ENCODE results near the gene GPRASP2.
"Not testable (repeated sequence)": the region's sequence is repeated elsewhere in the genome, so short reads cannot be mapped to it uniquely, and the experiment has no call there.

Gene GPRASP2
- 0.12 to 3.4 (median 2.2) reads per million in 18 experiments for total RNA-seq

DNA sequence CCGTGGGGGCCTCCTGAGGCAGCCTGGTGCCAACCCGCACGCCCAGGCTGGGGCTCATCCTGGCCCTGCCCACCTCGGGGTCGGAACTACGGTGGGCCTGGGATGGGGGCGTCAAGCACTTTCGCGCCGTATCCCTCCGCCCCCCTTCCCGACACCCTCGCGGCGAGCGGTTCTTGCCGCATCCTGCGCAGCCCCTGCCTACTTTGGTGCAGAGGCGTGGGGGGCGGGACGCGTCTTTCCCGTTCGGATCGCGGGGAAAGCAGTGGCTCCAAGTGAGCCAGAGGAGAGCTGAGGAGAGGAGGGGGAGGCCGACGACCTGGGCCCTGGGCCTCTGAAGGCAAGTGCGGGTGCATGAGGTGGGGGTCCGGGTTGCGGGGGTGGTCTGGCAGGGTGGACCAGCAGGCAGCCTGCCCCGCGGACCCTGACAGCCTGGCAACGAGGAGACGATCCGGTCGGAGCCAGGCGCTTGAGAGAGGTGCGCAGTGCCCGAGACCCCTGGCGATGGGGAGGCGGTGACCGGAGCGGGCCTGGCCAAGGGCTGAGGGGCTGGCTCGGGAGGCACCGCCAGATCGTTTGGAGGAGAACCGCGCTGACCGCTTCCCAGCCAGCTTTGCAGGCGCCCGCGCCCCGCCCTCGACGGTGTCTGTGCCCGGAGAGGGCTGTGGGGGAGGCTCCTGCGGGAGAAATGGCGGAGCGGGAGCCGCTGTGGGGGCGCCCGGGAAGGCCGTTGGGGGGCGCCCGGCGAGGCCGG, at the start of gene GPRASP2:
GPRASP2 (plus strand) TSS at position 233 of the 751 bp plus-strand sequence. CDS start 2,422 bp downstream, outside the sequence.
- DNase-seq = peak in 1 of 2 donors; percentile 3

DNA sequence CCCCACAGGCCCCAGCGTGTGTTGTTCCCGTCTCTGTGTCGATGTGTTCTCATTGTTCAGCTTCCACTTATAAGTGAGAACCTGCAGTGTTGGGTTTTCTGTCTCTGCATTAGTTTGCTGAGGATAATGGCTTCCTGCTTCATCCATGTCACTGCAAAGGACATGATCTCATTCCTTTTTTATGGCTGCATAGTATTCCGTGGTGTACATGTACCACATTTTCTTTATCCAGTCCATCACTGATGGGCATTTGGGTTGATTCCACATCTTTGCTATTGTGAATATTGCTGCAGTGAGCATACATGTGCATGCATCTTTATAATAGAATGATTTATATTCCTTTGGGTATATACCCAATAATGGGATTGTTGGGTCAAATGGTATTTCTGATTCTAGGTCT, 48.4 kb upstream of the GPRASP2 start:
- DNase-seq = not testable (repeated sequence)

DNA sequence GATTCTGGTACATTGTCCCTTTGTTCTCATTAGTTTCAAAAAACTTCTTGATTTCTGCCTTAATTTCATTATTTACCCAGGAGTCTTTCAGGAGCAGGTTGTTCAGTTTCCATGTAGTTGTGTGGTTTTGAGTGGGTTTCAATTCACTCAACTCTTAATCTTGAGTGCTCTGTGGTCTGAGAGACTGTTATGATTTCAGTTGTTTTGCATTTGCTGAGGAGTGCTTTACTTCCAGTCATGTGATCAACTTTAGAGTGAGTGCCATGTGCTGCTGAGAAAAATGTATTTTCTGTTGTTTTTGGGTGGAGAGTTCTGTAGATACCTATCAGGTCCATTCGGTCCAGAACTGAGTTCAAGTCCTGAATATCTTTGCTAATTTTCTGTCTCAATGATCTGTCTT, 45.2 kb upstream of the GPRASP2 start:
- DNase-seq = not testable (repeated sequence)

DNA sequence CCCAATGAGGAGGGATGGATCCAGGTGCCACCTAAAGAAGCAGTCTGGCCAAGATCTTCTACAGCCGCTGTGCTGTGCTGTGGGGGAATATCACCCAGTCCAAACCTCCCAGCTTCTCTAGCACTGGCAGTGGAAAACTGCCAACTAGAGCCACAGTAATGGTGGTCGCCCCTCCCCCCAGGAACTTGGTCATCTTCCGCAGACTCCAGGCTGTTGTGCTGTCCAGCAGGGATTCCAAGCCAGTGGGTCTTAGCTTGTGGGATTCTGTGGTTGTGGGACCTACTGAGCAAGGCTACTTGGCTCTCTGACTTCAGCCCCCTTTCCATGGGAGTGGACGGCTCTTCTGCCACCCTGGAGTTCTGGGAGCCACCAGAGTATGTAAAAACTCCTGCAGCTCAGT, 42.7 kb upstream of the GPRASP2 start:
- DNase-seq = no peak

DNA sequence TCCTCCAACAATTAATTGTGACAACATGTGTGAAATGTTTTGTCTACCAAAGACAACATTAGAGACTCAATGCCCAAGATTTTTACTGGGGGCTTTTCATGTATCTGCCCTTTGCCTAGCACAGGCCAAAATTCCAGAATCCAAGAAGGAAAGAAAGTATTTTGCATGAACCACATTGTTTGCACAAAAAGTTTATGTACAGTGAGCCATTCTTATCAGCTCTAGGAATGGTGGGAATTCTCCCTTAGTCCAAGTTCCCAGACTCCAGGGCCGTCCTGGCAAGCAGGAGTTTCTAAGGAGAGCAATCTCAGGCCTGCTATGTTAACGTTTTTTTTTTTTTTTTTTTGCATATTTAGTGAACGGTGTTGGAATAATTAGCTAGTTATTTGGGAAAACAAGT, 39.4 kb upstream of the GPRASP2 start:
- DNase-seq = no peak

DNA sequence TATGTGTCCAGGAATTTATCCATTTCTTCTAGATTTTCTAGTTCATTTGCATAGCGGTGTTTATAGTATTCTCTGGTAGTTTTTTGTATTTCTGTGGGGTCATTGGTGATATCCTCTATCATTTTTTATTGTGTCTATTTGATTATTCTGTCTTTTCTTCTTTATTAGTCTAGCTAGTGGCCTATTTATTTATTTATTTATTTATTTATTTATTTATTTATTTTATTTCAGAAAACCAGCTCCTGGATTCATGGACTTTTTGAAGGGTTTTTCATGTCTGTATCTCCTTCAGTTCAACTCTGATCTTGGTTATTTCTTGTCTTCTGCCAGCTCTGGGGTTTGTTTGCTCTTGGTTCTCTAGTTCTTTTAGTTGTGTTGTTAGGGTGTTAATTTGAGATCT, 34.8 kb upstream of the GPRASP2 start:
- not testable (repeated sequence) for DNase-seq

DNA sequence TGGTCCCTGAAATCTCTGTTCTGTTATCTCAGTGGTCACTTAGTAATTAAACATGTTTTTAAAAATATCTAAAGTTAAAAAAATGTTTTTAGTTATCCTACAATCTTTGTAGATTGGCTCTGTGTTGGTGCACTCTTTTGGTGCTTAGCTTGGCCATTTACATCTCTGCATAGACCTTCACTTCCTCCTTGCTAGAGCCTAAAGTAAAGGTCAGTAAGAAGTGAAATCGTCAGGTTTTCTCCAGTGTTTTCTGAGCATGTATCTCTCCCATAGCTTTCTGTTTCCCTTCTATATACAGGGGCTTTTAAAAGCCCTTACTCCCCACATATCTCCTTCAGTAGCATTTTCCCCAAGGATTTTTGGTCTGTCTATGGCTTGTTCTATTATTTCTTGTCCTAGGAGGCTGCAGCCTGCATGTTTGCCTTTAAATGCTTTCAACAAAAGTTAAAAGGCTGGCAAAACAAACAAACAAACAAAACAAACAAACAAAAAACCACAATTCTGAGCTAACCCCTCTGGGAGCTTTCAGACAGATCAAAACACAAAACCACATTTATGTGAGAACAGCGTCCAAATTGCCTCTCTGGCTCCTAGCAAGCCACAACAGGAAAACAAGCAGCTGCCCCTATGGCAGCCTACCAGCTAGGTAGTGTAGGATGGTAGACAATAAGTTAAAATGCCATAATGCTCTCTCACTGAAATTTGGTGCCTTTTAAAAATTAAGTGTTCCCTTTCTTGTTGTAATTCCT, 27.3 kb upstream of the GPRASP2 start:
- no peak for DNase-seq

DNA sequence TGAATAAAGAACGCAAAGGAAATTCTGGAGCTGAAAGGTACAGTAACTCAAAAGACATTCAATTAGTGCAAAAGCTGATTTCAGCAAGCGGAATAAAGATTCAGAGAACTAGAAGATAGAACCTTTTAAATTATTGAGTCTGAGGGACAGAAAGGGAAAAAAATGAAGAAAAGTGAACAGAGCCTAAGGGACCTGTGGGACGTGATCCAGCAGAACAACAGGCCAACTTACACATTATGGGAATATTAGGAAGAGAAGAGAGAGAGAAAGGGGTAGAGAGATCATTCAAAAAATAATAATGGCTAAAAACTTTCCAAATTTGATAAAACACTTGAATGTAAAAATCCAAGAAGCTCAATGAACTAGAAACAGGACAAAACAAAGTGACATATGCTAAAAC, 17.5 kb upstream of the GPRASP2 start:
- no peak for DNase-seq

DNA sequence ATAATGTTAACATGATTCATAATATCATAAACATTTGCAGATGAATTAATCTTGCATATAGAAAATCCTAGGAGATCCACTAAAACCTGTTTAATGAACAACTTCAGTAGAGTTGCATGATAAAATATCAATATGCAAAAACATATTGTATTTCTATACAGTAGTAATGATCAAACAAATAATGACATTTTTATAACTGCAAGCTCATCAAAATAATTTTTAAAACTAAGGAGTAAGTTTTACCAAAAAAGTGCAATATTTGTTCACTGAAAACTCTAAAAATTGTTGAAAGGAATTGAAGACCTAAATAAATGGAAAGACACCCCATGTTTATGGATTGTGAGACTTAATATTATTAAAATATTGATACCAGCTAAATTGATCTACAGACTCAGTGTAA, 15.9 kb upstream of the GPRASP2 start:
- no peak for DNase-seq

DNA sequence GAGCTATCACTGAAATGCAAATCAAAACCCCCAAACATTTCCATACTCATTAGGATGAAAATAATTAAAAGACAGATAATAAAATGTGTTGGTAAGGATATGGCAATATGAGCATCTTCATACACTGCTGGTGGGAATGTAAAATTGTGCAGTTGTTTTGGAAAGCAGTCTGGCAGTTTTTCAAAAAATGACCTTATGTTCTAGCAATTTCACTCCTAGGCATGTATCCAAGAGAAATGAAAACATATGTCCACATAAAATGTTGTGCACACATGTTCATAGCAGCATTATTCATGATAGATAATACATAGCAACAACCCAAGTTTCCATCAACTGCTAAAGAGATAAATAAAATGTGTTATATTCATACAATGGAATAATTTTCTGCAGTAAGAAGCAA, 14.8 kb upstream of the GPRASP2 start:
- DNase-seq = no peak

DNA sequence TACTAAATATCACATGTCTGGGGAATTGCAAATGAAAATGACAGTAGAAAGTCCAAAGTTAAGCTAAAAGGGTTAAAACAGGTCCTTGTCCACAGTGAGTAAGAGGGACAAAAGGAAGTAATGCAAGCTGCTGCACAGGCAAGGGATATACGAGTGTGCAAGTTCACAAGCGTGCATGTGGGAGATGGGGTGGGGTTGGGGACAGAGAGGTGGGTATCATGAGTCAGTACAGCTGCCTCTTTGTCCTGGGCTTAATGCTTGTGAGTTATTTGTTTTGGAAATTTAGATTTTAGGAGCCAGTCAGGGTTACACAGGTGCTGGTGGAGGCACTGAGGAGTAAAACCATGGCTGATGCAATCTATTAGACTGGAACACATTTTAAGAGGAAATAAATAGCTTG, 3.3 kb upstream of the GPRASP2 start:
- DNase-seq = no peak

DNA sequence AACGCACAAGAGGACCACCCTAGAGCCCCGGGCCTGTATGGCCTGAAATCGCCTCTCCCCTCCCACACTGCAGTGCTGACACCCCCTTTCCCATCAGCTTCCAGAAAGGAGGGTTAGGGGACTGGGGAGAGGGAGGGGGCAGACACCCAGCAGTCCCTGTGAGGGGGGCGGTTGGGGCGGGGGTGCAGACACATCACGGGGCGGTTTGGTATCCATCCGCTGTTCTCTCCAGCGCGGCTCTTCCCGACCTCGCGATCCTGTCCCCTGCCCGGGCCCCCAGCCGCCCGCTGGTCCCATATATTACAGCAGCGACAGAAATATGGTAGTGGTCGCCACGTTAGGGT, 404 bp upstream of the GPRASP2 start:
- no peak for DNase-seq

DNA sequence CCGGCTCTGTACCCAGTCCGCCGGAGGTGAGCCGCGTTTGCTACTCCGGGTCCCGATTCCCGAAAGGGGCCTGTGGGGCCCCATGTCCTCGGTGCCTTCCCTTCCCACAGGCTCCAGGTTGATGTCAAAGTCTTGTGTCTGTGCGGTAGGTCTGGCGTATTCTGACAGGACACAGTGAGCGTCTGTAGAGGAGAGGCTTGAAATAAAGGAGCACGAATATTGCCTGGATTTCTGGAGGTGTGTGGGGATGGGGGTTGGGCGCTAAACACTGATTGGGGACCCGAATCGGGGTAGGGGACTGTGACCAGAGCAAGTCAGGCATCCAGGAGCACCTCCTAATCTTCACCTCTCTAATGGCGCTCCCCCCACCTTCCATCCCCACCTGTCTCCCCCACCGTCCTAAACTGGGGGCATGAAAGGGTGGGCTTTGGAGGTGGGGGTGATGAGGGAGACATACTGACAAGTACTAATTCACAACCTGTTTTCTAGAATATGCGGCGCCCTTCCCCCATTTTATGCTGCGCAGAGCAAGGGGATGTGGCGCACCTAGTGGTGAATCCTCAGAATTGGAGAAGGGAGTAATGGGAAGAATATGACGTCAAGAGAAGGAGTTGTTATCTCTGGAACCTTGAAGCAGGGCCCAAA, 855 bp downstream of the GPRASP2 start:
- DNase-seq = peak in 1 of 2 donors; percentile 4

DNA sequence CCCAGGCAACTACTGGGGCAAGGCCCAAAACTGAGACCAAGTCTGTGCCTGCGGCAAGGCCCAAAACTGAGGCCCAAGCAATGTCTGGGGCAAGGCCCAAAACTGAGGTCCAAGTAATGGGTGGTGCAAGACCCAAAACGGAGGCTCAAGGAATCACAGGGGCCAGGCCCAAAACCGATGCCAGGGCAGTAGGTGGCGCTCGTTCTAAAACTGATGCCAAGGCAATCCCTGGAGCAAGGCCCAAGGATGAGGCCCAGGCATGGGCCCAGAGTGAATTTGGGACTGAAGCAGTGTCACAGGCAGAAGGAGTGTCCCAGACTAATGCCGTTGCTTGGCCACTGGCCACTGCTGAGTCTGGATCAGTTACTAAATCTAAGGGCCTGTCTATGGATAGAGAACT, 2.7 kb downstream of the GPRASP2 start:
- DNase-seq = no peak

DNA sequence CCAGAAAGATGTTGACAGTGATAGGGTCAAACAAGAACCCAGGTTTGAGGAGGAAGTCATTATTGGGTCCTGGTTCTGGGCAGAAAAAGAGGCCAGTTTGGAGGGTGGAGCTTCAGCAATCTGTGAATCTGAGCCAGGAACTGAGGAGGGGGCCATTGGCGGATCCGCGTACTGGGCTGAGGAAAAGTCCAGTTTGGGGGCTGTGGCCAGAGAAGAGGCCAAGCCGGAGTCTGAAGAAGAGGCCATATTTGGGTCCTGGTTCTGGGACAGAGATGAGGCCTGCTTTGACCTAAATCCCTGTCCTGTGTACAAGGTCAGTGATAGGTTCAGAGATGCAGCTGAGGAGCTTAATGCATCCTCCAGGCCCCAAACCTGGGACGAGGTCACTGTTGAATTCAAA, 3.7 kb downstream of the GPRASP2 start:
- no peak for DNase-seq

DNA sequence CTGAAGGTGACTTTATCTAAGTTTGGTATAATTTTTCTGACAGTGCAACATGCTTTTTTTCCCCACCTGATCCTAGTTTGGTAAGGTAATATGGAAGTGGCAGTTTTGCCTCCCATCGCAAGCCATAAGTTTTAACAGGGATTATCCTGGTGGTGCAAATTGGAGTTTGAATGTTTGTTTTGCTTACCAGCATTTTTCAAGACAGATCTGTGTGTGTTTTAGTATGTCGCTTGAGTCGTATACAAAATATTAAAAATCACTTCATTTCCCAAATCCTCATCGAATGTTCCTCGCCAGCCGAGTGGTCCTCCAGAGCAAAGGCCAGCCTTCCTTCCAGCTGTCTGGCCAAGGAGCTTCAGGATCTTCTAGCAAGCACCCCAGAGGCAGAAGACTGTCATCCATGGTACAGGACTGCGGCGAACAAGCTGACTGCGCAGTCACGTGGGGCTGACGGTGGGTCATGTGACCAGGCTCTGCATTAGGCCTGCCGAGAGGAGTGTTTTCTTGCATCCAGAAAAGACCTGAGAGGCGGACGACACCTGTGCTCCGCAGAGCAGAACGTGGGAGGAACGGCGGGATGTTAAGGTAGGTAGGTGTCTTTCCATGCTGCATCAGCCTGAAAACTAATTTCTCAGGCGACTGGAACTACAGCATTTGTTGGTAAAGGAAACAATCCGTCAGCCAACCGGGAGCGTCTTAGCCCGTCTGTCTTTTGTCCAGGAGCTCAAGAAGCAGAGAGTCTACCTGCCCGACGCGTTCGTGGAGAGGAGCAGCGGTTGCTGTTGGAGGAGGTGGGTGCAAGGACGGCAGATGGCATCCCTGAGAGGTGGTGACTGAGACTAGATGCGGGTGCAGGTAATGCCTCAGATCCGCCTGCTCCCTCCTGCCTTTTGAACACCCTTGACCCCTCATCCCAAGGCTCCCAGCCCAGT, 8.3 kb downstream of the GPRASP2 start, which contains the start of gene GPRASP3:
GPRASP3 (plus strand) TSS at position 507 of the 932 bp plus-strand sequence. CDS start 28,253 bp downstream, outside the sequence.
- DNase-seq = peak; percentile 3 to 25

DNA sequence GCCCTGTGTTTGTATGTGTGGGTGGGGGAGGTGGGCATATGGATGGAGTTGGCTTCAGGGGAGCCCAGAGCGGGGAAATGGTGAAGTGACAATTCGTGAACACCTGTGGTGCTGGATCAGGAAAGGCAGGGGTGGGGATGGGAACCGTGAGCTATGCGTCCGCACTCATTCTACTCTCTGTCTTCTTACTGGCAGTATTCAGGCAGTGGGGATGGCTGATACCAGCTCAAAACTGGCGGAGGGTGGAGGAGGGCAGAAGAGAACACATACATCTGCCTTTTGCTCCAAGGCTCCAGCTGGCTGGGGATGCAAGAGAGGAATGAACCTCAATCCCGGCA, 8.9 kb downstream of the GPRASP2 start:
- DNase-seq = not testable (repeated sequence)

DNA sequence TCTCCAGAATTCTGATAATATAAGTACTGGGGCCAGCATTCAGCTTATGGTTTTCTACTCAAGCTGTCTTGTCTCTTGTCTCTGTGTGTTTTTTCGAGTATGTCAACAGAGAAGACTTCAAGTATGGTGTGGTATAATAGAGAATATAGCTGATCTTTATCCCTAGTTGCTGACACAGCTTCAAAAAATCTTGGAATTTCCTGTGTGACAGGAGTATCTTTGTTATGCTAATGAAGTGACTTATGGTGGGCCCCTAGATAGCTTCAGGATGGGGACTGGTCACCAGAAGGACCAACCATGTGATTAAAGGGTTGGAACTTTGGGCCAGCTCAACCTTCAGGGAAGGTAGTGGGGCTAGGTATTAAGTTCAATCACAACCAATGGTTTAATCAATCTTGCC, 11.2 kb downstream of the GPRASP2 start:
- DNase-seq = no peak

DNA sequence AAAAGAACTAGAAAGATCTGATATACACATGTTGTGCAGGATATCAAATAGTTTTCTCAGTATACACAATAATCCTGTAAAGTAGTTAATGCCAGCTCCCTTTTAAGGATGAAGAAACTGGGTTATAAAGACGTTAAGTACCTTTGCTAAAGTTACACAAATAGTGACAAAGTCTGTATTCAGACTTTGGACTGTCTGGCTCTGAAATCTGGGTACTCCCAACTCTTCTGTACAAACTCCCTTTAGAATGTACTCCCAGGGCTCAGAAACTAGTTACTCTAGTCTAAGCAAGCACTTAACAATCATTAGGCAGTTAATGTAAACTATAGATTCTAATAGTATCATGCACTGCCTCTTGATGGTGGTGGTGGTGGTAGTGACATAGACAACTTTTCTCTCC, 15.5 kb downstream of the GPRASP2 start:
- DNase-seq = no peak

DNA sequence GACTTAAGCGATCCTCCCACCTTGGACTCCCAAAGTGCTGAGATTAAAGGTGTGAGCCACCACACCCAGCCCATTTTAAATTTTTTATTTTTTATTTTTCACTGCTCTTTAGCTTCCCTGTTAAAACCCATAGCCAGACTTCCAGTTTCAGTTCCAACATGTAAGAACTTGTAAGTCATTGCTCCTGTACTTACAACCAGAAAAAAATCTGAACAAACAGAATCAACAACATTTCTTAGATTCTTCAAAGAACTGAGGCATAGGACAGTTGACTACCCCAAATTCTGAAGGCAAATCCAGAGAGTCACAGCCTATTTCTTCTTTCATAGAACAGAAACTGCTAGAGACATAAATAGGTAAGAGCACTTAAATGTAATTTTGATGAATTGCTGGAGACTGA, 16.4 kb downstream of the GPRASP2 start:
- DNase-seq = no peak

DNA sequence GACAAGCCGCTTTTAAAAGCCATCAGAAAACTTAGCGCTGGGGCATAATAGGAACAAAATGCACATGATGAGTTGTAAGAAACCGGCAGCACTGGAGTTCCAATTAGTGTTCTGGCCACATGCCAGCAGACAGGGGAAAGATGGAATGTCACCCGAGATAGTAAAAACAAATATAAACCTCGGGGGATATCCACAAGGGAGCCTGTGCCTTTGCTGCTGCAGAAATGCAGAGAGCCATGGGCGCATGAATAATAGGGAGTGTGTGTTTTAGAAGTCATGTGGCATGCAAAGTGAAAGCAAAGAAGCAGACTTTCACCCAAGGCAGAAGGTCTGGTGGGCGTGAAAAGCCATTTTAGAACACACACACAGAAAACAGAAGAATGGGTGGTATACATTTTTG, 27.4 kb downstream of the GPRASP2 start:
- no peak for DNase-seq

DNA sequence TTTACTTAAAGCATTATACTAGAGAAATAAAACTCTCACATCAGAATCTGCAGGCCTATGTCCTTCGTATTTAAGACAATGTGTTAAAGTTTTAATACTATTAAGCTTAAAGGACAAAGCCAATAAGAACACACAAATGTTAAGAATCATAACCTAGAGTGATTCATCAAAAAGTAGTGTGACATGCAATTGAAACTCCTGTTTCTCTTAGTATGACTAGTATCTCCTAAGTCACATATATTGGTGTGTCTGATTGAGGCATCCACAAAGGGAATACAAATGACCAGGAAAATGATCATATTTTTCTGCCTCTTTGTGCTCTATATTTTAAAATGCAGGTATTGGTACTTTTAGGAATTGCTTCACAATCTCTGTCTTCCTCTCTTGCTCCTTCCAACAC, 32.1 kb downstream of the GPRASP2 start:
- no peak for DNase-seq

DNA sequence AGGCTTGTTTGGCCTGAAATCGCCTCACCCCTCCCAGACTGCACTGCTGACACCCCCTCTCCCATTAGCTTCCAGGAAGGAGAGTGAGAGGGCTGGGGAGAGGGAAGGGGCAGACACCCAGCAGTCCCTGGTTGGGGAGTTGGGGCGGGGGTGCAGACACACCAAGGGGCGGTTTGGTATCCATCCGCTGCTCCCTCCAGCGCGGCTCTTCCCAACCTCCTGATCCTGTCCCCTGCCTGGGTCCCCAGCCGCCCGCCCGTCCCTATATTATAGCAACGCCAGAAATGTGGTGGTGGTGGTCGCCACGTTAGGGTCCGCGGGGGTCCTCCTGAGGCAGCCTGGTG, 33.2 kb downstream of the GPRASP2 start:
- no peak for DNase-seq

Data from inflammatory macrophage (primary cell).